SU-DHL-6 (cell line): Measurements from ENCODE around the gene MSH3.

Source experiments
- EZH2phosphoT487 ChIP-seq: fragments of 200-600 bp; sonication (generic), shearing (Covaris generic); conservative IDR thresholded peaks from 2 replicates; pipeline ENCODE4 v1.6.1; 2018; ENCODE audit warnings: mild to moderate bottlenecking, antibody characterized with exemption, low read length, moderate library complexity, mixed read lengths
- TF ChIP-seq, protein P1 (sequence below): fragments of 200-600 bp; sonication (generic); IDR thresholded peaks from one replicate; pipeline ENCODE4 v1.5.1; 2017; ENCODE audit warnings: antibody characterized with exemption, mild to moderate bottlenecking, low read length, moderate library complexity; ENCODE audit not compliant: insufficient read depth, poor library complexity, severe bottlenecking

- TF ChIP-seq, protein P1, sequence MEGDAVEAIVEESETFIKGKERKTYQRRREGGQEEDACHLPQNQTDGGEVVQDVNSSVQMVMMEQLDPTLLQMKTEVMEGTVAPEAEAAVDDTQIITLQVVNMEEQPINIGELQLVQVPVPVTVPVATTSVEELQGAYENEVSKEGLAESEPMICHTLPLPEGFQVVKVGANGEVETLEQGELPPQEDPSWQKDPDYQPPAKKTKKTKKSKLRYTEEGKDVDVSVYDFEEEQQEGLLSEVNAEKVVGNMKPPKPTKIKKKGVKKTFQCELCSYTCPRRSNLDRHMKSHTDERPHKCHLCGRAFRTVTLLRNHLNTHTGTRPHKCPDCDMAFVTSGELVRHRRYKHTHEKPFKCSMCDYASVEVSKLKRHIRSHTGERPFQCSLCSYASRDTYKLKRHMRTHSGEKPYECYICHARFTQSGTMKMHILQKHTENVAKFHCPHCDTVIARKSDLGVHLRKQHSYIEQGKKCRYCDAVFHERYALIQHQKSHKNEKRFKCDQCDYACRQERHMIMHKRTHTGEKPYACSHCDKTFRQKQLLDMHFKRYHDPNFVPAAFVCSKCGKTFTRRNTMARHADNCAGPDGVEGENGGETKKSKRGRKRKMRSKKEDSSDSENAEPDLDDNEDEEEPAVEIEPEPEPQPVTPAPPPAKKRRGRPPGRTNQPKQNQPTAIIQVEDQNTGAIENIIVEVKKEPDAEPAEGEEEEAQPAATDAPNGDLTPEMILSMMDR = no peak
- no peak for TF ChIP-seq EZH2phosphoT487
These were observed 209.3 kb downstream of the MSH3 start for GRCh38 chr5:80863708-80864107.
